NB4 (cell line): ENCODE results near the gene ARMH2.

Experiments
- CTCF ChIP-seq: IDR thresholded peaks from one replicate; pipeline ENCODE4 v1.5.1; 2012; ENCODE audit warnings: low read depth, low read length
- MYC ChIP-seq: IDR thresholded peaks from 2 replicates; pipeline ENCODE4 v1.6.1; 2011; ENCODE audit warnings: low read depth, low read length
- POLR2A ChIP-seq: IDR thresholded peaks from 2 replicates; pipeline ENCODE4 v1.6.1; 2011; ENCODE audit warnings: mild to moderate bottlenecking; ENCODE audit not compliant: insufficient read length; ENCODE audit errors: extremely low read depth
- TF ChIP-seq, protein P1 (sequence below): IDR thresholded peaks from 2 replicates; pipeline ENCODE4 v1.6.1; 2011; ENCODE audit warnings: low read depth, low read length

GRCh38 chr6:24799541-24799915, 811 bp upstream of the ARMH2 start:
- TF ChIP-seq CTCF (no peak), POLR2A (no peak), MYC (no peak)
- TF ChIP-seq, protein P1, sequence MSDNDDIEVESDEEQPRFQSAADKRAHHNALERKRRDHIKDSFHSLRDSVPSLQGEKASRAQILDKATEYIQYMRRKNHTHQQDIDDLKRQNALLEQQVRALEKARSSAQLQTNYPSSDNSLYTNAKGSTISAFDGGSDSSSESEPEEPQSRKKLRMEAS = no peak
